HUDEP-2 (cell line): ENCODE data around the gene PRDM7.
"Not testable (repeated sequence)": the region's sequence is repeated elsewhere in the genome, so short reads cannot be mapped to it uniquely, and the experiment has no call there.

ENCODE experiments used
- DNase-seq, 76 experiments: peaks; one replicate each; lab custom pipeline; 2025; ENCODE audit not compliant: unreplicated experiment in 76 of 76; lab: John Stamatoyannopoulos, UW

The PRDM7 gene

GRCh38 chr16:90018652-90019542, 58.2 kb downstream of the PRDM7 start, which contains the start of gene DBNDD1:
Gene DBNDD1 (minus strand): TSS chr16:90019456. CDS start chr16:90019341, 115 bp downstream.
- DNase-seq, result no peak

- DNase-seq, result no peak
These were observed 58.9 kb downstream of the PRDM7 start for GRCh38 chr16:90018297-90018651.

- no peak for DNase-seq
These were observed 60.7 kb downstream of the PRDM7 start for GRCh38 chr16:90016339-90016950.

- DNase-seq, result no peak
These were observed 61.4 kb downstream of the PRDM7 start for GRCh38 chr16:90015586-90016338.

GRCh38 chr16:90012991-90013745, 64.0 kb downstream of the PRDM7 start:
- no peak for DNase-seq

GRCh38 chr16:90011908-90012501, 65.1 kb downstream of the PRDM7 start:
- DNase-seq, result no peak

- DNase-seq, result no peak
These were observed 65.7 kb downstream of the PRDM7 start for GRCh38 chr16:90011508-90011819.

- DNase-seq, result no peak
These were observed 66.2 kb downstream of the PRDM7 start for GRCh38 chr16:90010676-90011507.

- DNase-seq, result no peak
These were observed 67.8 kb downstream of the PRDM7 start for GRCh38 chr16:90009172-90009899.

- DNase-seq, result no peak
These were observed 68.4 kb downstream of the PRDM7 start for GRCh38 chr16:90008708-90009145.

GRCh38 chr16:90007635-90008234, 69.4 kb downstream of the PRDM7 start:
- not testable (repeated sequence) for DNase-seq

- DNase-seq, result no peak
These were observed 70.1 kb downstream of the PRDM7 start for GRCh38 chr16:90007015-90007414.
